PC-3 (cell line): ENCODE results near the gene GULP1. TPM values are rescaled to one million over a fixed set of nuclear protein-coding genes. Genes with fewer than 3 reads are reported as not detected.

ENCODE experiments used
- ATAC-seq: fragments of 200-7000 bp; cut with Tn5 transposase; 2 replicates; pipeline ENCODE4 v1.9.1; 2020; ENCODE audit warnings: mild to moderate bottlenecking, moderate library complexity
- Bru-seq: library from RNA; stranded (reverse); fragments of 400-500 nt; gene quantifications from one replicate; lab custom pipeline; 2021; lab: Mats Ljungman, UMichigan
- BruChase-seq, 2 experiments: library from RNA; stranded (reverse); fragments of 400-500 nt; gene quantifications; one replicate each; lab custom pipeline; 2021; lab: Mats Ljungman, UMichigan
- BruUV-seq: library from RNA; stranded (reverse); fragments of 400-500 nt; replicated peaks from 2 replicates; lab custom pipeline; 2021; lab: Mats Ljungman, UMichigan
- CTCF ChIA-PET: fragments of 300-600 bp; sonication (Branson Sonifier 250); formaldehyde crosslinking; loops from one replicate; lab custom pipeline; 2022; ENCODE audit warnings: antibody characterized with exemption; lab: Charles Lee
- POLR2A ChIA-PET: fragments of 300-600 bp; sonication (Branson Sonifier 250); formaldehyde crosslinking; loops from one replicate; lab custom pipeline; 2022; ENCODE audit warnings: antibody characterized with exemption; ENCODE audit not compliant: unreplicated experiment; lab: Charles Lee
- DNase-seq: peaks from one replicate; pipeline ENCODE4 v3.0.0-alpha.2; 2015
- H2AFZ ChIP-seq: fragments of 300-600 bp; sonication (generic); 2 replicates; pipeline ENCODE4 v1.6.0; 2016; ENCODE audit warnings: antibody characterized with exemption, low read length
- H3F3A ChIP-seq: fragments of 300-600 bp; sonication (generic); one replicate; pipeline ENCODE4 v1.6.0; 2017; ENCODE audit warnings: antibody characterized with exemption, low read length, control low read depth, mild to moderate bottlenecking; ENCODE audit not compliant: unreplicated experiment
- H3K27ac ChIP-seq: fragments of 300-600 bp; sonication (generic); 2 replicates; pipeline ENCODE4 v1.5.1; 2016; ENCODE audit warnings: mild to moderate bottlenecking, low read length
- H3K27me3 ChIP-seq: fragments of 300-600 bp; sonication (generic); 2 replicates; pipeline ENCODE4 v1.6.1; 2016; ENCODE audit warnings: low read length, mixed read lengths
- H3K36me3 ChIP-seq: fragments of 300-600 bp; sonication (generic); 2 replicates; pipeline ENCODE4 v1.6.1; 2016; ENCODE audit warnings: low read depth, mixed run types, low read length, mixed read lengths
- H3K4me1 ChIP-seq: fragments of 300-600 bp; sonication (generic); 2 replicates; pipeline ENCODE4 v1.5.1; 2016; ENCODE audit warnings: low read length; ENCODE audit not compliant: insufficient read depth
- H3K4me2 ChIP-seq: fragments of 300-600 bp; sonication (generic); 2 replicates; pipeline ENCODE4 v1.6.0; 2016; ENCODE audit warnings: low read length
- H3K4me3 ChIP-seq: fragments of 300-600 bp; sonication (generic); 2 replicates; pipeline ENCODE4 v1.5.1; 2016; ENCODE audit warnings: mild to moderate bottlenecking, low read length, mixed read lengths
- H3K79me2 ChIP-seq: fragments of 300-600 bp; sonication (generic); 2 replicates; pipeline ENCODE4 v1.6.1; 2017; ENCODE audit warnings: low read length, mixed read lengths
- H3K9ac ChIP-seq: fragments of 300-600 bp; sonication (generic); 2 replicates; pipeline ENCODE4 v1.6.0; 2016; ENCODE audit warnings: mild to moderate bottlenecking, low read length
- H3K9me2 ChIP-seq: fragments of 300-600 bp; sonication (generic); replicated peaks from 2 replicates; pipeline ENCODE4 v1.6.1; 2016; ENCODE audit warnings: mixed run types, low read length, mixed read lengths
- H3K9me3 ChIP-seq: fragments of 300-600 bp; sonication (generic); 2 replicates; pipeline ENCODE4 v1.6.1; 2016; ENCODE audit warnings: low read length, mixed read lengths
- H4K20me1 ChIP-seq: fragments of 300-600 bp; sonication (generic); 2 replicates; pipeline ENCODE4 v1.6.1; 2016; ENCODE audit warnings: low read length, mixed read lengths
- EZH2 ChIP-seq: fragments of 300-600 bp; sonication (generic); IDR thresholded peaks from one replicate; pipeline ENCODE4 v1.6.1; 2017; ENCODE audit warnings: antibody characterized with exemption, mild to moderate bottlenecking, low read length; ENCODE audit not compliant: unreplicated experiment
- EZH2phosphoT487 ChIP-seq: fragments of 300-600 bp; sonication (generic); IDR thresholded peaks from 2 replicates; pipeline ENCODE4 v1.6.1; 2018; ENCODE audit warnings: mild to moderate bottlenecking, antibody characterized with exemption, low read length, borderline replicate concordance
- intact Hi-C: fragments of 100-400 bp; cut with micrococcal nuclease; formaldehyde crosslinking; loops from 2 replicates; pipeline ENCODE4 v1.9.0; 2023
- long read RNA-seq: library from polyadenylated mRNA; unstranded; transcript quantifications from one replicate; pipeline ENCODE4 v2.0.0, GENCODE V29; 2021; ENCODE audit not compliant: unreplicated experiment
- total RNA-seq: library from RNA; depleted of rRNA; stranded (reverse); fragments of >200 nt; gene quantifications from 2 replicates; pipeline ENCODE4 v1.2.3, GENCODE V29; 2014; rRNA removed
- TF ChIP-seq, protein P1 (sequence below): fragments of 300-600 bp; sonication (generic); conservative IDR thresholded peaks from 2 replicates; pipeline ENCODE4 v1.5.1; 2017; ENCODE audit warnings: antibody characterized with exemption, low read depth, mild to moderate bottlenecking, low read length

Gene GULP1, protein sequence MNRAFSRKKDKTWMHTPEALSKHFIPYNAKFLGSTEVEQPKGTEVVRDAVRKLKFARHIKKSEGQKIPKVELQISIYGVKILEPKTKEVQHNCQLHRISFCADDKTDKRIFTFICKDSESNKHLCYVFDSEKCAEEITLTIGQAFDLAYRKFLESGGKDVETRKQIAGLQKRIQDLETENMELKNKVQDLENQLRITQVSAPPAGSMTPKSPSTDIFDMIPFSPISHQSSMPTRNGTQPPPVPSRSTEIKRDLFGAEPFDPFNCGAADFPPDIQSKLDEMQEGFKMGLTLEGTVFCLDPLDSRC
- 23.1 and 25.5 TPM in 2 replicates for total RNA-seq
- percentile 94 among the genes with signal in this experiment for Bru-seq, nascent RNA
- BruChase-seq, experiment 1, labeled RNA remaining after a 6-hour chase: percentile 78 among the genes with signal in this experiment
- percentile 90 among the genes with signal in this experiment for BruChase-seq, experiment 2, labeled RNA remaining after a 2-hour chase
- long read RNA-seq, transcript GULP1-201 (12 exons, 3,347 nt): minor isoform, 48 of 374 reads
- long read RNA-seq, transcript GULP1-206 (12 exons, 1,376 nt): major isoform, 90 of 374 reads
- long read RNA-seq, transcript GULP1-203 (12 exons, 1,932 nt): minor isoform, 5 of 374 reads
- long read RNA-seq, partial matches to known transcripts: 25 of 374 reads
- long read RNA-seq, other reads (novel, unspliced or antisense): 204 of 374 reads

DNA sequence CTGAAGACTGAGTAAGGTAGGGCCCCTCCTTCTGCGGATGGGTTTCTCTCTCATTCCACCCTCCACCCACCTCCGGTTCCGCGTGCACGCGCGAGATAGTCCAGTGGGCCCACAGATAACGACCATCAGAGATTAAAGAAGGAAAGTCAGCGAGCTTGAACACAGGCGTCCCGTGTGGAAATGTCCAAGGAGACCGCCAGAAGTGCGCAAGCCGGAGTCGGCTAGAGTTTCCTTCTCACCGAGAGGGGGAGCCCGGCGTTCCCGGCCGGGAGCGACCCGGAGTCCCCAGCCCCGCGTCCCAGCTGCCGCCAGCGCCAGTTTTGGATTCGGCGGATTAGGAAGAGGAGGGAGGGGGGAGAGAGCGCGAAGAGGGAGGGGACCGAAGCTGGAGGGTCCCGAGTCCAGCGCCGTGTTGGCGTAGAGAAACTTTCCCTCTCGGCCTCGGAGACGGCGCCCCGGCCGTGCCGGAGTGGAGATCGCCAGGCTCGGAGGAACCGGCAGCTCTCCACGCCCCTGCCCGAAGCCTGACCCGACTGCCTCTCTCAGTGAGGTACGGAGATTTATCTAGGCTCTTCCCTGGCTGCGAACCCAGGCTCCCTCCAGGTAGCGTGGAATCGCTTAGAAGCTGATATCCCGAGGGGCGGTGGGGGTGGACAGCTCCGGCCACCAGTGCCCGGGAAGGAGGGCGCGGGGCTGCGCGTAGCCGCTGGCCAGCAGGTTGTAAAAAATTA is at the start of gene GULP1:
Gene GULP1 (plus strand): TSS at position 258 of the 731 bp plus-strand sequence. CDS start 185,829 bp downstream, outside the sequence.
- no peaks in the 10 kb centered on the region for H4K20me1 ChIP-seq
- peaks cover 6% of the 10 kb centered on the region; the same call in 1 of the 2 replicates for H3K36me3 ChIP-seq
- peaks cover 33% of the 10 kb centered on the region for H3K4me1 ChIP-seq
- intact Hi-C loops: loop anchor here (2.0 to 5.0 kb wide), 5 partner anchors 89 to 789 kb away; no protein-coding TSS in a partner anchor
- H3K27me3 ChIP-seq: no peaks in the 10 kb centered on the region
- BruUV-seq: TSS peak; percentile 8
- peaks cover 60% of the 10 kb centered on the region for H3K79me2 ChIP-seq
- DNase-seq (peak; percentile 75), ATAC-seq (peak; percentile 45)
- peak within 1 kb of the TSS; percentile 83 for H3K27ac ChIP-seq
- H3K9me3 ChIP-seq: no peaks in the 10 kb centered on the region
- H3K9me2 ChIP-seq: no peaks in the 10 kb centered on the region
- H3K4me2 ChIP-seq: peak within 1 kb of the TSS; percentile 85
- TF ChIP-seq, protein P1, sequence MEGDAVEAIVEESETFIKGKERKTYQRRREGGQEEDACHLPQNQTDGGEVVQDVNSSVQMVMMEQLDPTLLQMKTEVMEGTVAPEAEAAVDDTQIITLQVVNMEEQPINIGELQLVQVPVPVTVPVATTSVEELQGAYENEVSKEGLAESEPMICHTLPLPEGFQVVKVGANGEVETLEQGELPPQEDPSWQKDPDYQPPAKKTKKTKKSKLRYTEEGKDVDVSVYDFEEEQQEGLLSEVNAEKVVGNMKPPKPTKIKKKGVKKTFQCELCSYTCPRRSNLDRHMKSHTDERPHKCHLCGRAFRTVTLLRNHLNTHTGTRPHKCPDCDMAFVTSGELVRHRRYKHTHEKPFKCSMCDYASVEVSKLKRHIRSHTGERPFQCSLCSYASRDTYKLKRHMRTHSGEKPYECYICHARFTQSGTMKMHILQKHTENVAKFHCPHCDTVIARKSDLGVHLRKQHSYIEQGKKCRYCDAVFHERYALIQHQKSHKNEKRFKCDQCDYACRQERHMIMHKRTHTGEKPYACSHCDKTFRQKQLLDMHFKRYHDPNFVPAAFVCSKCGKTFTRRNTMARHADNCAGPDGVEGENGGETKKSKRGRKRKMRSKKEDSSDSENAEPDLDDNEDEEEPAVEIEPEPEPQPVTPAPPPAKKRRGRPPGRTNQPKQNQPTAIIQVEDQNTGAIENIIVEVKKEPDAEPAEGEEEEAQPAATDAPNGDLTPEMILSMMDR: peak; percentile 77
- TF ChIP-seq EZH2phosphoT487: no peak
- peak within 1 kb of the TSS; percentile 90 for H3K9ac ChIP-seq
- H2AFZ ChIP-seq: peak within 1 kb of the TSS; percentile 93
- ChIA-PET CTCF (interaction anchor here (0.5 to 1.3 kb wide), 5 partner anchors 67 to 320 kb away, joined by 3 to 8 read pairs (median 4); no protein-coding TSS in a partner anchor), POLR2A (interaction anchor here (0.5 to 1.4 kb wide), 4 partner anchors 27 to 607 kb away, joined by 3 to 7 read pairs (median 4); no protein-coding TSS in a partner anchor)
- peak within 1 kb of the TSS; percentile 87 for H3K4me3 ChIP-seq
- no peaks in the 10 kb centered on the region for H3F3A ChIP-seq

DNA sequence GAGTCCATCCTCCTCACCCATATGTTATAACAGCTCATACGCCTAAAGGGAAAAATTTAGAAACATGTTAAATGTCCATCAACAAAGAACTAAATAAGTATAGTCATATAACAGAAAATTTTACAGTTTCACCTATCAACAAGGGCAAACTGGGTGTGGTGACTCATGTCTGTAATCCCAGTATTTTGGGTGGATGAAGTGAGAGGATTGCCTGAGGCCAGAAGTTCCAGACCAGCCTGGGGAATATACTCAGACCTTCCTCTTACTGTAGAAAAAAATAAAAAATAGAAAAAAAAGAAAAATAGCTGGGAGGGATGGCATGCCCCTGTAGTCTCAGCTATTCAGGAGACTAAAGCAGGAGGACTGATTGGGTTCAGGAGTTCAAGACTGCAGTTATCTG is 48.3 kb upstream of the GULP1 start:
- BruUV-seq: no TSS peak
- H3K9me2 ChIP-seq: no peaks in the 10 kb centered on the region
- peak; percentile 20 for DNase-seq
- ATAC-seq: no peak
- H3F3A ChIP-seq: no peaks in the 10 kb centered on the region
- intact Hi-C loops: no loop called here
- no peaks in the 10 kb centered on the region for H3K79me2 ChIP-seq
- ChIA-PET CTCF (no interaction called here), POLR2A (no interaction called here)
- H3K27ac ChIP-seq: no peak overlapping the region
- no peaks in the 10 kb centered on the region for H3K36me3 ChIP-seq
- H3K4me3 ChIP-seq: no peak overlapping the region
- TF ChIP-seq, protein P1: no peak
- TF ChIP-seq EZH2phosphoT487: no peak
- TF ChIP-seq EZH2: no peak
- peaks cover 10% of the 10 kb centered on the region; the same call in 1 of the 2 replicates for H3K4me1 ChIP-seq
- H3K4me2 ChIP-seq: no peak overlapping the region
- no peaks in the 10 kb centered on the region for H3K9me3 ChIP-seq
- no peaks in the 10 kb centered on the region for H4K20me1 ChIP-seq
- H2AFZ ChIP-seq: no peak overlapping the region
- H3K27me3 ChIP-seq: no peaks in the 10 kb centered on the region
- H3K9ac ChIP-seq: no peak overlapping the region
